Measurements from ENCODE around the gene C2CD4C.
"Not testable (repeated sequence)": the region's sequence is repeated elsewhere in the genome, so short reads cannot be mapped to it uniquely, and the experiment has no call there.

Gene C2CD4C

GRCh38 chr19:411723-412355, 2.9 kb upstream of the C2CD4C start:
- DNase-seq (ENCODE audit: insufficient read length, low spot score) = no peak
- no peak for FAIRE-seq
- TF ChIP-seq, protein P1, sequence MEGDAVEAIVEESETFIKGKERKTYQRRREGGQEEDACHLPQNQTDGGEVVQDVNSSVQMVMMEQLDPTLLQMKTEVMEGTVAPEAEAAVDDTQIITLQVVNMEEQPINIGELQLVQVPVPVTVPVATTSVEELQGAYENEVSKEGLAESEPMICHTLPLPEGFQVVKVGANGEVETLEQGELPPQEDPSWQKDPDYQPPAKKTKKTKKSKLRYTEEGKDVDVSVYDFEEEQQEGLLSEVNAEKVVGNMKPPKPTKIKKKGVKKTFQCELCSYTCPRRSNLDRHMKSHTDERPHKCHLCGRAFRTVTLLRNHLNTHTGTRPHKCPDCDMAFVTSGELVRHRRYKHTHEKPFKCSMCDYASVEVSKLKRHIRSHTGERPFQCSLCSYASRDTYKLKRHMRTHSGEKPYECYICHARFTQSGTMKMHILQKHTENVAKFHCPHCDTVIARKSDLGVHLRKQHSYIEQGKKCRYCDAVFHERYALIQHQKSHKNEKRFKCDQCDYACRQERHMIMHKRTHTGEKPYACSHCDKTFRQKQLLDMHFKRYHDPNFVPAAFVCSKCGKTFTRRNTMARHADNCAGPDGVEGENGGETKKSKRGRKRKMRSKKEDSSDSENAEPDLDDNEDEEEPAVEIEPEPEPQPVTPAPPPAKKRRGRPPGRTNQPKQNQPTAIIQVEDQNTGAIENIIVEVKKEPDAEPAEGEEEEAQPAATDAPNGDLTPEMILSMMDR (IDR thresholded peaks at IDR 0.05; ENCODE audit: insufficient read depth, missing control alignments) = no peak

- FAIRE-seq; DNase-seq (ENCODE audit: insufficient read length, low spot score): not testable (repeated sequence)
These were observed 2.3 kb upstream of the C2CD4C start for GRCh38 chr19:411121-411722.

GRCh38 chr19:410243-410781, 1.4 kb upstream of the C2CD4C start:
- TF ChIP-seq, protein P1 (IDR thresholded peaks at IDR 0.05; ENCODE audit: insufficient read depth, missing control alignments) = no peak
- no peak for FAIRE-seq
- DNase-seq (ENCODE audit: insufficient read length, low spot score) = no peak

GRCh38 chr19:409516-410242, 732 bp upstream of the C2CD4C start:
- TF ChIP-seq, protein P1 (IDR thresholded peaks at IDR 0.05; ENCODE audit: insufficient read depth, missing control alignments) = no peak
- FAIRE-seq (no peak), DNase-seq (ENCODE audit: insufficient read length, low spot score) (peak; percentile 45)

- TF ChIP-seq, protein P1 (IDR thresholded peaks at IDR 0.05; ENCODE audit: insufficient read depth, missing control alignments) = no peak
- FAIRE-seq (no peak), DNase-seq (ENCODE audit: insufficient read length, low spot score) (peak; percentile 70)
These were observed 476 bp downstream of the C2CD4C start for GRCh38 chr19:408441-408901.

GRCh38 chr19:407511-408440, 1.2 kb downstream of the C2CD4C start:
- FAIRE-seq = no peak
- DNase-seq (ENCODE audit: insufficient read length, low spot score) = peak; percentile 17
- TF ChIP-seq, protein P1 (IDR thresholded peaks at IDR 0.05; ENCODE audit: insufficient read depth, missing control alignments) = no peak

Measured in D721Med (cell line).